GM12874 (cell line): Measurements from ENCODE around the gene CPEB2.

Source experiments
- CTCF ChIP-seq: IDR thresholded peaks from 2 replicates; pipeline ENCODE4 v1.5.1; 2011; ENCODE audit warnings: low read depth, mild to moderate bottlenecking, control low read depth, low read length, moderate library complexity; ENCODE audit not compliant: insufficient read depth

The CPEB2 gene

GRCh38 chr4:15106399-15106798 lies 104.1 kb downstream of the CPEB2 start:
- TF ChIP-seq CTCF: no peak

GRCh38 chr4:15109600-15109999 lies 107.3 kb downstream of the CPEB2 start:
- TF ChIP-seq CTCF: no peak

- TF ChIP-seq CTCF: no peak
Measured at GRCh38 chr4:15110120-15110571, 107.9 kb downstream of the CPEB2 start.

- no peak for TF ChIP-seq CTCF
Measured at GRCh38 chr4:15116509-15117079, 114.3 kb downstream of the CPEB2 start.

- TF ChIP-seq CTCF: no peak
Measured at GRCh38 chr4:15117270-15117946, 115.1 kb downstream of the CPEB2 start.

GRCh38 chr4:15118292-15118691 lies 116.0 kb downstream of the CPEB2 start:
- TF ChIP-seq CTCF: no peak
